GM06990 (cell line): ENCODE measurements around the gene RXRA.

Experiments
- DNase-seq: peaks from one replicate; pipeline ENCODE4 v3.0.0-alpha.2; 2011; ENCODE audit not compliant: insufficient read length; ENCODE audit errors: extremely low read depth
- H3K27me3 ChIP-seq: replicated peaks from 2 replicates; pipeline ENCODE4 v1.6.0; 2011; ENCODE audit warnings: low read length; ENCODE audit not compliant: control insufficient read depth, insufficient read depth
- H3K36me3 ChIP-seq: 2 replicates; pipeline ENCODE4 v1.5.1; 2011; ENCODE audit warnings: low read length; ENCODE audit not compliant: control insufficient read depth, insufficient read depth
- H3K4me3 ChIP-seq: replicated peaks from 2 replicates; pipeline ENCODE4 v1.5.1; 2011; ENCODE audit warnings: low read depth, mild to moderate bottlenecking, control low read depth, low read length
- CTCF ChIP-seq: IDR thresholded peaks from 2 replicates; pipeline ENCODE4 v1.5.1; 2011; ENCODE audit warnings: low read length, control low read depth, mild to moderate bottlenecking, inconsistent platforms; ENCODE audit not compliant: insufficient read depth, poor library complexity, severe bottlenecking

Gene RXRA

GRCh38 chr9:134366223-134367031, 40.2 kb downstream of the RXRA start:
- TF ChIP-seq CTCF: no peak
- DNase-seq: no peak
- Histone ChIP-seq H3K4me3 (no peak overlapping the region), H3K36me3 (no peaks in the 10 kb centered on the region), H3K27me3 (no peaks in the 10 kb centered on the region)

DNA sequence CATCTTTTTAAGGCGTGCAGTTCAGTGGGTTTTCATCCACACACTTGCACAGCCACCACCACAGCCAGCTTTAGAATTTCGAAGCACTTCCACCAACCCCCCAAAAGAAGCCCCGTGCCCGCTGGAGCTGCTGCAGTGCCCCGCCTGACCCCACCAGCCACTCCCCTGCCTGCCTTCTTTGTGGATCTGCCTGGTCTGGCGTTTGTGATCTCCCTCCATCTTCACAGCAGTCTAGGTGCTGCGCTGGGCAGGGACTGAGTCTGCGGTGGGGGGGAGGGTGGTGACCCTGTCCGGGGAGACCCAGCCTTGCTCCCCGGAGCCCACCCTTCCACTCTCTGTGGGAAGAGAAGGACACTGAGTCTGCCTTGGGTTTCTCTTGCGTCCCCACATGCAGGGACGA, 40.8 kb downstream of the RXRA start:
- TF ChIP-seq CTCF: no peak
- no peaks in the 10 kb centered on the region for H3K36me3 ChIP-seq
- H3K4me3 ChIP-seq: no peak overlapping the region
- no peak for DNase-seq
- H3K27me3 ChIP-seq: no peaks in the 10 kb centered on the region

GRCh38 chr9:134367791-134368490, 41.7 kb downstream of the RXRA start:
- Histone ChIP-seq H3K4me3 (no peak overlapping the region), H3K36me3 (no peaks in the 10 kb centered on the region), H3K27me3 (no peaks in the 10 kb centered on the region)
- TF ChIP-seq CTCF: no peak
- no peak for DNase-seq

GRCh38 chr9:134368571-134368970, 42.3 kb downstream of the RXRA start:
- no peak for DNase-seq
- no peaks in the 10 kb centered on the region for H3K36me3 ChIP-seq
- TF ChIP-seq CTCF: no peak
- H3K4me3 ChIP-seq: no peak overlapping the region
- no peaks in the 10 kb centered on the region for H3K27me3 ChIP-seq

GRCh38 chr9:134369416-134370212, 43.4 kb downstream of the RXRA start:
- Histone ChIP-seq H3K27me3 (no peaks in the 10 kb centered on the region), H3K4me3 (no peak overlapping the region), H3K36me3 (no peaks in the 10 kb centered on the region)
- DNase-seq: no peak
- no peak for TF ChIP-seq CTCF
